Activated CD4-positive, alpha-beta T cell treated with anti-CD3 and anti-CD28 coated beads for 36 hours (primary cell): ENCODE measurements around the gene NIN. TPM values are rescaled to one million over a fixed set of nuclear protein-coding genes. Genes with fewer than 3 reads are reported as not detected.

Source experiments
- ATAC-seq: fragments of 200-7000 bp; cut with Tn5 transposase; one replicate; pipeline ENCODE4 v1.10.0; 2021; ENCODE audit warnings: mild to moderate bottlenecking, moderate library complexity
- CTCF ChIA-PET: fragments of 350-600 bp; sonication (Branson Sonifier 250); formaldehyde crosslinking; loops from one replicate; lab custom pipeline; 2021; ENCODE audit warnings: antibody characterized with exemption; lab: Charles Lee
- POLR2A ChIA-PET: fragments of 350-600 bp; sonication (Branson Sonifier 250); formaldehyde crosslinking; loops from one replicate; lab custom pipeline; 2021; ENCODE audit warnings: antibody characterized with exemption, inconsistent platforms; lab: Charles Lee
- DNase-seq: peaks from one replicate; pipeline ENCODE4 v3.0.0-alpha.2; 2020
- H3K27ac Mint-ChIP-seq: one replicate; pipeline ENCODE4 v1.8.0; 2021; ENCODE audit warnings: mixed read lengths
- H3K27me3 Mint-ChIP-seq: one replicate; pipeline ENCODE4 v1.8.0; 2021; ENCODE audit warnings: mixed read lengths
- H3K36me3 Mint-ChIP-seq: one replicate; pipeline ENCODE4 v1.8.0; 2021; ENCODE audit warnings: low read depth, mixed read lengths
- H3K4me1 Mint-ChIP-seq: one replicate; pipeline ENCODE4 v1.8.0; 2021; ENCODE audit warnings: mixed read lengths
- H3K4me3 Mint-ChIP-seq: one replicate; pipeline ENCODE4 v1.8.0; 2021; ENCODE audit warnings: mild to moderate bottlenecking, moderate library complexity, mixed read lengths
- H3K9me3 Mint-ChIP-seq: one replicate; pipeline ENCODE4 v1.8.0; 2021; ENCODE audit warnings: low read depth, mixed read lengths
- intact Hi-C, 2 experiments: fragments of 100-400 bp; cut with DNase I in 1 of 2; cut with micrococcal nuclease in 1 of 2; formaldehyde crosslinking; loops; one replicate each; pipeline versions ENCODE4 v1.14.2 to v1.15.1; 2022 to 2024; cut with DNase I, micrococcal nuclease
- total RNA-seq, 2 experiments: library from RNA; stranded (reverse); gene quantifications; one replicate each; pipeline ENCODE4 v1.2.3, GENCODE V29; 2021

Gene NIN
- total RNA-seq, 2 experiments from 2014 or later = 47.5 to 53.8 TPM

GRCh38 chr14:50763382-50764007 lies 67.5 kb downstream of the NIN start:
- no peaks in the 10 kb centered on the region for H3K9me3 Mint-ChIP-seq
- intact Hi-C loops = loop anchor here in 1 of 2 experiments (2.0 kb wide), 3 partner anchors 59 to 443 kb away; partner anchors contain the start of gene SAV1
- H3K27ac Mint-ChIP-seq = no peak overlapping the region
- H3K4me3 Mint-ChIP-seq = no peak overlapping the region
- no peak for DNase-seq
- H3K27me3 Mint-ChIP-seq = no peaks in the 10 kb centered on the region
- H3K4me1 Mint-ChIP-seq = peaks cover 34% of the 10 kb centered on the region
- ChIA-PET CTCF (interaction anchor here (1.0 to 8.6 kb wide), 11 partner anchors 9 to 421 kb away, joined by 3 to 168 read pairs (median 6); no protein-coding TSS in a partner anchor), POLR2A (interaction anchor here (0.6 to 2.0 kb wide), 4 partner anchors 21 to 239 kb away, joined by 5 to 11 read pairs (median 8); no protein-coding TSS in a partner anchor)
- peaks cover 63% of the 10 kb centered on the region for H3K36me3 Mint-ChIP-seq
- no peak for ATAC-seq

- Mint-ChIP-seq H3K4me3 (no peak overlapping the region), H3K9me3 (no peaks in the 10 kb centered on the region), H3K27me3 (no peaks in the 10 kb centered on the region), H3K4me1 (peaks cover 31% of the 10 kb centered on the region), H3K36me3 (peaks cover 57% of the 10 kb centered on the region), H3K27ac (peak overlapping the region; percentile 51)
- ATAC-seq (no peak), DNase-seq (no peak)
- POLR2A ChIA-PET = interaction anchor here (0.5 to 2.0 kb wide), 10 partner anchors 21 to 1178 kb away, joined by 3 to 11 read pairs (median 5); partner anchors contain the start of gene SAV1
- intact Hi-C loops = loop anchor here (1.0 to 2.0 kb wide), 7 partner anchors 23 to 442 kb away; partner anchors contain the start of gene SAV1 (in 2 of the 2)
- CTCF ChIA-PET = interaction anchor here (0.7 to 8.6 kb wide), 17 partner anchors 9 to 1075 kb away, joined by 3 to 168 read pairs (median 4); partner anchors contain the start of gene POLE2
These were observed 68.0 kb downstream of the NIN start for GRCh38 chr14:50762931-50763300.

- Mint-ChIP-seq H3K4me3 (no peak overlapping the region), H3K4me1 (peaks cover 31% of the 10 kb centered on the region), H3K9me3 (no peaks in the 10 kb centered on the region), H3K27ac (peak overlapping the region; percentile 58), H3K27me3 (no peaks in the 10 kb centered on the region), H3K36me3 (peaks cover 56% of the 10 kb centered on the region)
- peak; percentile 99 for ATAC-seq
- intact Hi-C loops = loop anchor here (1.0 to 2.0 kb wide), 7 partner anchors 24 to 441 kb away; partner anchors contain the start of gene SAV1 (in 2 of the 2)
- peak; percentile 79 for DNase-seq
- CTCF ChIA-PET = interaction anchor here (0.6 to 8.6 kb wide), 23 partner anchors 8 to 1899 kb away, joined by 3 to 168 read pairs (median 4); partner anchors contain the start of genes MAP4K5 and POLE2
- POLR2A ChIA-PET = interaction anchor here (0.5 to 2.0 kb wide), 9 partner anchors 21 to 1177 kb away, joined by 3 to 11 read pairs (median 5); partner anchors contain the start of gene SAV1
These were observed 68.7 kb downstream of the NIN start for GRCh38 chr14:50762001-50762930.

- intact Hi-C loops = no loop called here
- CTCF ChIA-PET = interaction anchor here (0.7 to 8.6 kb wide), 4 partner anchors 14 to 897 kb away, joined by 3 to 168 read pairs (median 3); no protein-coding TSS in a partner anchor
- peaks cover 45% of the 10 kb centered on the region for H3K36me3 Mint-ChIP-seq
- H3K27me3 Mint-ChIP-seq = no peaks in the 10 kb centered on the region
- POLR2A ChIA-PET = interaction anchor here (0.6 kb wide), 1 partner anchor 528 kb away, joined by 4 read pairs; no protein-coding TSS in a partner anchor
- no peaks in the 10 kb centered on the region for H3K9me3 Mint-ChIP-seq
- peaks cover 31% of the 10 kb centered on the region for H3K4me1 Mint-ChIP-seq
- no peak overlapping the region for H3K27ac Mint-ChIP-seq
- DNase-seq (no peak), ATAC-seq (no peak)
- no peak overlapping the region for H3K4me3 Mint-ChIP-seq
These were observed 71.0 kb downstream of the NIN start for GRCh38 chr14:50759800-50760543.

GRCh38 chr14:50758945-50759344 lies 72.0 kb downstream of the NIN start:
- Mint-ChIP-seq H3K27ac (no peak overlapping the region), H3K9me3 (no peaks in the 10 kb centered on the region), H3K4me3 (no peak overlapping the region), H3K4me1 (peaks cover 31% of the 10 kb centered on the region), H3K36me3 (peaks cover 40% of the 10 kb centered on the region), H3K27me3 (no peaks in the 10 kb centered on the region)
- intact Hi-C loops = no loop called here
- ATAC-seq = no peak
- ChIA-PET POLR2A (no interaction called here), CTCF (interaction anchor here (1.1 to 2.1 kb wide), 4 partner anchors 8 to 71 kb away, joined by 3 to 6 read pairs (median 3); no protein-coding TSS in a partner anchor)
- no peak for DNase-seq

- Mint-ChIP-seq H3K27ac (no peak overlapping the region), H3K36me3 (peaks cover 41% of the 10 kb centered on the region), H3K27me3 (no peaks in the 10 kb centered on the region), H3K4me1 (peaks cover 29% of the 10 kb centered on the region), H3K9me3 (no peaks in the 10 kb centered on the region), H3K4me3 (no peak overlapping the region)
- DNase-seq (no peak), ATAC-seq (no peak)
- intact Hi-C loops = no loop called here
- ChIA-PET CTCF (interaction anchor here (1.2 to 2.1 kb wide), 4 partner anchors 9 to 71 kb away, joined by 3 to 15 read pairs (median 4); no protein-coding TSS in a partner anchor), POLR2A (no interaction called here)
These were observed 72.7 kb downstream of the NIN start for GRCh38 chr14:50758305-50758704.

- DNase-seq (no peak), ATAC-seq (no peak)
- CTCF ChIA-PET = interaction anchor here (0.6 to 2.1 kb wide), 8 partner anchors 9 to 189 kb away, joined by 3 to 15 read pairs (median 4); no protein-coding TSS in a partner anchor
- intact Hi-C loops = no loop called here
- Mint-ChIP-seq H3K27me3 (no peaks in the 10 kb centered on the region), H3K4me3 (no peak overlapping the region), H3K36me3 (peaks cover 38% of the 10 kb centered on the region), H3K27ac (no peak overlapping the region), H3K9me3 (no peaks in the 10 kb centered on the region), H3K4me1 (peaks cover 23% of the 10 kb centered on the region)
- POLR2A ChIA-PET = no interaction called here
These were observed 73.3 kb downstream of the NIN start for GRCh38 chr14:50757702-50758101.

GRCh38 chr14:50756300-50756699 lies 74.7 kb downstream of the NIN start:
- Mint-ChIP-seq H3K4me1 (peaks cover 9% of the 10 kb centered on the region), H3K27ac (no peak overlapping the region), H3K27me3 (no peaks in the 10 kb centered on the region), H3K9me3 (no peaks in the 10 kb centered on the region), H3K36me3 (peaks cover 31% of the 10 kb centered on the region), H3K4me3 (no peak overlapping the region)
- CTCF ChIA-PET = interaction anchor here (0.6 to 2.0 kb wide), 6 partner anchors 10 to 104 kb away, joined by 3 to 15 read pairs (median 3); no protein-coding TSS in a partner anchor
- intact Hi-C loops = no loop called here
- no peak for DNase-seq
- no peak for ATAC-seq
- POLR2A ChIA-PET = no interaction called here

- no peak overlapping the region for H3K27ac Mint-ChIP-seq
- DNase-seq = no peak
- H3K27me3 Mint-ChIP-seq = no peaks in the 10 kb centered on the region
- POLR2A ChIA-PET = no interaction called here
- no peaks in the 10 kb centered on the region for H3K9me3 Mint-ChIP-seq
- no peak overlapping the region for H3K4me3 Mint-ChIP-seq
- CTCF ChIA-PET = interaction anchor here (1.5 kb wide), 1 partner anchor 27 kb away, joined by 4 read pairs; no protein-coding TSS in a partner anchor
- intact Hi-C loops = no loop called here
- H3K4me1 Mint-ChIP-seq = peaks cover 9% of the 10 kb centered on the region
- peak; percentile 33 for ATAC-seq
- peaks cover 55% of the 10 kb centered on the region for H3K36me3 Mint-ChIP-seq
These were observed 80.6 kb downstream of the NIN start for GRCh38 chr14:50750323-50750722.

GRCh38 chr14:50745401-50746058 lies 85.4 kb downstream of the NIN start:
- Mint-ChIP-seq H3K9me3 (no peaks in the 10 kb centered on the region), H3K4me1 (peaks cover 14% of the 10 kb centered on the region), H3K27me3 (no peaks in the 10 kb centered on the region), H3K4me3 (no peak overlapping the region), H3K27ac (no peak overlapping the region), H3K36me3 (peaks cover 49% of the 10 kb centered on the region)
- ChIA-PET CTCF (interaction anchor here (0.9 kb wide), 1 partner anchor 9 kb away, joined by 3 read pairs; no protein-coding TSS in a partner anchor), POLR2A (interaction anchor here (0.6 kb wide), 1 partner anchor 9 kb away, joined by 4 read pairs; no protein-coding TSS in a partner anchor)
- intact Hi-C loops = no loop called here
- ATAC-seq = no peak
- DNase-seq = no peak
